Caco-2 (cell line): ENCODE measurements around the gene CTSZ. TPM values are rescaled to one million over a fixed set of nuclear protein-coding genes. Genes with fewer than 3 reads are reported as not detected.

ENCODE experiments used
- BruUV-seq: library from RNA; stranded (reverse); fragments of 400-500 nt; replicated peaks from 2 replicates; lab custom pipeline; 2021; lab: Mats Ljungman, UMichigan
- CTCF ChIA-PET: fragments of 300-600 bp; sonication (Branson Sonifier 250); formaldehyde crosslinking; loops from one replicate; lab custom pipeline; 2022; ENCODE audit warnings: antibody characterized with exemption; lab: Charles Lee
- POLR2A ChIA-PET: fragments of 300-600 bp; sonication (Branson Sonifier 250); formaldehyde crosslinking; loops from one replicate; lab custom pipeline; 2022; ENCODE audit warnings: antibody characterized with exemption; lab: Charles Lee
- DNase-seq, 2 experiments: peaks; one replicate each; pipeline versions ENCODE4 v3.0.0 to v3.0.0-alpha.2; 2020 to 2022
- H3K27me3 ChIP-seq: replicated peaks from 2 replicates; pipeline ENCODE4 v1.6.0; 2011; ENCODE audit warnings: low read length; ENCODE audit not compliant: control insufficient read depth, insufficient read depth
- H3K36me3 ChIP-seq: 2 replicates; pipeline ENCODE4 v1.5.1; 2011; ENCODE audit warnings: low read length; ENCODE audit not compliant: control insufficient read depth, insufficient read depth
- H3K4me1 ChIP-seq: fragments of 250-450 bp; sonication (Bioruptor Pico); 2 replicates; pipeline ENCODE4 v1.5.1; 2020; ENCODE audit warnings: mild to moderate bottlenecking
- H3K4me3 ChIP-seq: 2 replicates; pipeline ENCODE4 v1.5.1; 2011; ENCODE audit warnings: low read depth, mild to moderate bottlenecking, control low read depth, low read length
- H3K9me3 ChIP-seq: fragments of 250-450 bp; sonication (Bioruptor Pico); 2 replicates; pipeline ENCODE4 v1.5.1; 2020; ENCODE audit warnings: mild to moderate bottlenecking, moderate library complexity
- H3K27ac Mint-ChIP-seq: one replicate; pipeline ENCODE4 v1.8.0; 2022; ENCODE audit warnings: mixed read lengths; ENCODE audit not compliant: unreplicated experiment
- H3K27me3 Mint-ChIP-seq: one replicate; pipeline ENCODE4 v1.8.0; 2022; ENCODE audit warnings: mixed read lengths; ENCODE audit not compliant: insufficient read depth, unreplicated experiment
- H3K36me3 Mint-ChIP-seq: one replicate; pipeline ENCODE4 v1.8.0; 2022; ENCODE audit warnings: mild to moderate bottlenecking, mixed read lengths; ENCODE audit not compliant: insufficient read depth, unreplicated experiment
- H3K4me1 Mint-ChIP-seq: one replicate; pipeline ENCODE4 v1.8.0; 2022; ENCODE audit warnings: low read depth, mixed read lengths; ENCODE audit not compliant: unreplicated experiment
- H3K4me3 Mint-ChIP-seq: one replicate; pipeline ENCODE4 v1.8.0; 2022; ENCODE audit warnings: mild to moderate bottlenecking, moderate library complexity, mixed read lengths; ENCODE audit not compliant: unreplicated experiment
- H3K9me3 Mint-ChIP-seq: one replicate; pipeline ENCODE4 v1.8.0; 2022; ENCODE audit warnings: mixed read lengths; ENCODE audit not compliant: unreplicated experiment
- CTCF ChIP-seq, 2 experiments: fragments of 200-600 bp in 1 of 2; IDR thresholded peaks; 1 replicate in 1 of 2; 2 replicates in 1 of 2; pipeline versions ENCODE4 v1.5.1 to v1.8.0; 2011 to 2022; ENCODE audit warnings: antibody characterized with exemption in 1 of 2, control low read depth in 1 of 2, inconsistent platforms in 1 of 2, low read depth in 1 of 2, low read length in 1 of 2, mild to moderate bottlenecking in 1 of 2, moderate library complexity in 1 of 2; ENCODE audit not compliant: insufficient read depth in 1 of 2, severe bottlenecking in 1 of 2, unreplicated experiment in 1 of 2
- intact Hi-C: fragments of 100-400 bp; cut with micrococcal nuclease; formaldehyde crosslinking; loops from one replicate; pipeline ENCODE4 v1.10.0; 2022; ENCODE audit not compliant: unreplicated experiment
- total RNA-seq: library from RNA; stranded (reverse); gene quantifications from 2 replicates; pipeline ENCODE4 v1.2.3, GENCODE V29; 2022

The CTSZ gene
- total RNA-seq, 1 experiment from 2014 or later: 228 TPM

GRCh38 chr20:58991715-58992114 is 15.3 kb downstream of the CTSZ start:
- Mint-ChIP-seq H3K36me3 (peaks cover 100% of the 10 kb centered on the region), H3K4me1 (peaks cover 17% of the 10 kb centered on the region), H3K27me3 (no peaks in the 10 kb centered on the region), H3K9me3 (no peaks in the 10 kb centered on the region), H3K27ac (no peak overlapping the region), H3K4me3 (no peak overlapping the region)
- Histone ChIP-seq H3K4me1 (peaks cover 15% of the 10 kb centered on the region), H3K9me3 (no peaks in the 10 kb centered on the region), H3K27me3 (no peaks in the 10 kb centered on the region), H3K36me3 (peaks cover 35% of the 10 kb centered on the region), H3K4me3 (no peak overlapping the region)
- CTCF ChIA-PET: interaction anchor here (0.7 kb wide), 1 partner anchor 40 kb away, joined by 3 read pairs; the partner anchor contains the start of gene ATP5F1E
- POLR2A ChIA-PET: interaction anchor here (1.6 to 2.6 kb wide), 2 partner anchors 10 to 41 kb away, joined by 4 to 17 read pairs; partner anchors contain the start of gene ATP5F1E
- peak in 1 of 2 experiments; percentile 33 for DNase-seq
- intact Hi-C loops: no loop called here
- no TSS peak for BruUV-seq
- TF ChIP-seq CTCF (IDR thresholded peaks at IDR 0.05; ENCODE audit: insufficient read depth in 1 of 2, low read depth in 1 of 2, low read length in 1 of 2, severe bottlenecking in 1 of 2, unreplicated experiment in 1 of 2): no peak

DNA sequence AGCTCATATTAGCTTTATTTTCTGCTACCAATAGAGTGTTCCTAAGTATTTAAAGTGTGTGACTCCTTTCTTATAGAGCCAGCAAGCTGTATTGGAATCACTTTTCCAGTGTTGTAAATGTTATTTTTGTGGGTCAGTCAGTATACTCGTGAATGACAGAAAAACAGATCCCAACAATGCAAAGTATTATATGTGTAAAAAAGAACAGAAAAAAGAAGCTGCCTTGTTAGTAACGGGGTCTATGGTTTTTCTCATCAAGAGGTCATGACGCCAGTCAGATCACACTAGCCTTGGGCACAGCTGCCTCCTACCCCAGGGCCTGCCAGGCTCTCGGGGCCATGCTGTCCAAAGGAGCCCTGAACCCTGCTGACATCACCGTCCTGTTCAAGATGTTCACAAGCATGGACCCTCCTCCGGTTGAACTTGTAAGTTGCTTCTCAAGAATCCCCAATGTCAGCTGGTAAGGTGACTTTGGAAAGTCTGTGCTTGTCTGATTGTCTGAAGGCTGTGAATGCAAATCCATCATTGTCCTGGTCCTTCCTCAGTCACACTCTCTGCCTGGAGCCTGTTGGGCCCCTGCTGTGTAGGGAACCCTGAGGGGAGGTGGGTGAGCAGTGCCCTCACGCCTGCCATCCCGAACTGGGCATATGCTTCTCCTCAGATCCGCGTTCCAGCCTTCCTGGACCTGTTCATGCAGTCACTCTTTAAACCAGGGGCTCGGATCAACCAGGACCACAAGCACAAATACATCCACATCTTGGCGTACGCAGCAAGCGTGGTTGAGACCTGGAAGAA is 16.2 kb downstream of the CTSZ start:
- H3K9me3 Mint-ChIP-seq: no peaks in the 10 kb centered on the region
- Histone ChIP-seq H3K4me1 (peaks cover 6% of the 10 kb centered on the region), H3K4me3 (no peak overlapping the region), H3K36me3 (peaks cover 31% of the 10 kb centered on the region), H3K27me3 (no peaks in the 10 kb centered on the region), H3K9me3 (no peaks in the 10 kb centered on the region)
- ChIA-PET CTCF (interaction anchor here (1.1 kb wide), 1 partner anchor 10 kb away, joined by 3 read pairs; the partner anchor contains the start of gene NELFCD), POLR2A (interaction anchor here (0.6 to 2.6 kb wide), 5 partner anchors 9 to 72 kb away, joined by 3 to 17 read pairs (median 5); partner anchors contain the start of genes ATP5F1E and NELFCD)
- H3K4me3 Mint-ChIP-seq: no peak overlapping the region
- H3K36me3 Mint-ChIP-seq: peaks cover 100% of the 10 kb centered on the region
- H3K27me3 Mint-ChIP-seq: no peaks in the 10 kb centered on the region
- TSS peak; percentile 1 for BruUV-seq
- no peak for TF ChIP-seq CTCF (IDR thresholded peaks at IDR 0.05; ENCODE audit: insufficient read depth in 1 of 2, low read depth in 1 of 2, low read length in 1 of 2, severe bottlenecking in 1 of 2, unreplicated experiment in 1 of 2)
- H3K27ac Mint-ChIP-seq: no peak overlapping the region
- peak in 1 of 2 experiments; percentile 26 for DNase-seq
- intact Hi-C loops: no loop called here
- peaks cover 8% of the 10 kb centered on the region for H3K4me1 Mint-ChIP-seq

GRCh38 chr20:58989196-58989595 is 17.9 kb downstream of the CTSZ start:
- H3K4me3 ChIP-seq: no peak overlapping the region
- H3K4me1 ChIP-seq: no peaks in the 10 kb centered on the region
- ChIA-PET POLR2A (no interaction called here), CTCF (no interaction called here)
- intact Hi-C loops: no loop called here
- Mint-ChIP-seq H3K4me3 (no peak overlapping the region), H3K9me3 (no peaks in the 10 kb centered on the region), H3K27me3 (no peaks in the 10 kb centered on the region), H3K27ac (no peak overlapping the region), H3K4me1 (peaks cover 6% of the 10 kb centered on the region), H3K36me3 (peaks cover 92% of the 10 kb centered on the region)
- BruUV-seq: no TSS peak
- peak in 1 of 2 experiments; percentile 29 for DNase-seq
- no peaks in the 10 kb centered on the region for H3K27me3 ChIP-seq
- TF ChIP-seq CTCF (IDR thresholded peaks at IDR 0.05; ENCODE audit: insufficient read depth in 1 of 2, low read depth in 1 of 2, low read length in 1 of 2, severe bottlenecking in 1 of 2, unreplicated experiment in 1 of 2): no peak
- H3K9me3 ChIP-seq: no peaks in the 10 kb centered on the region
- H3K36me3 ChIP-seq: peaks cover 24% of the 10 kb centered on the region
